ENCODE data around the gene MME.

Gene MME

DNA sequence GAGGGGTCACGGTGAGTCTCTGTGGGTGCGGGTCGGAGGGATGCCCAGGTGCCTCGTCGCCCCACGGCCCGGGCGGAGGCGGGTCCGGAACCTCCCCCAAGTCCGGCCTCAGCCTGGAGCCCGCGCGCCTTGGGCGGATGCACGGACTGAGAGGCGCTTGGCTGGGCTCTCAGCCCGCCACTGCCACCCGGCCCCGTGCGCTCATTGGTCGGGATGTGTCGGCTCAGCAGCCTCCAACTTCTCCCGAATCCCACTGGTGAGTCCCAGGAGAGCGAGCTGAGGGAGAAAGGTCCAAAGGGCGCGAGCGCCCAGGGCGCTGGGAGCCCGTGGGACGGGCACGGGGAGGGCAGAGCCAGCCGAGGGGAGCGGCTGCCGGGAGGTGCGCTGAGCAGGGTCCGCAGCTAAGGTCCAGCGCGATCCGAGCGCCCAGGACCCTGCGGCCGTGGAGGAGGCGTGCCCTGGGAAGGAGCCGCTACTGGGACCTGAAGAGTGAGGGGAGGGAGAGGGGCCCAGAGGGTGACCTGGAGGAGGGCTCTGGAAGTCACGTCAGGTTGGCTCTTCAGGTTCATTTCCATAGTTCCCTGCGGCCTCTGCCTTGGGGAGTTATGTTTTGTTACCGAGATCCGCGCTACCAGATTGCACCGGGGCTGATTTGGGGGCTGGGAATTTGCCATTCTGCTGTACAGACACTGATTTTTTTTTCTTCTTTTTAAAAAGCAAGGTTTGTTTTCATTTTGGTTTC is at the start of gene MME:
TSS of gene MME (plus strand) at position 574 of the 742 bp plus-strand sequence. CDS start 3,849 bp downstream, outside the sequence.
- Mint-ChIP-seq H3K36me3 (no peaks in the 10 kb centered on the region), H3K9me3 (peaks cover 6% of the 10 kb centered on the region), H3K27ac (no peak within 1 kb of the TSS), H3K4me1 (no peaks in the 10 kb centered on the region), H3K4me3 (peak within 1 kb of the TSS; percentile 39)
- DNase-seq (ENCODE audit: low spot score in 2 of 2) (no peak), ATAC-seq (peak; percentile 43)

DNA sequence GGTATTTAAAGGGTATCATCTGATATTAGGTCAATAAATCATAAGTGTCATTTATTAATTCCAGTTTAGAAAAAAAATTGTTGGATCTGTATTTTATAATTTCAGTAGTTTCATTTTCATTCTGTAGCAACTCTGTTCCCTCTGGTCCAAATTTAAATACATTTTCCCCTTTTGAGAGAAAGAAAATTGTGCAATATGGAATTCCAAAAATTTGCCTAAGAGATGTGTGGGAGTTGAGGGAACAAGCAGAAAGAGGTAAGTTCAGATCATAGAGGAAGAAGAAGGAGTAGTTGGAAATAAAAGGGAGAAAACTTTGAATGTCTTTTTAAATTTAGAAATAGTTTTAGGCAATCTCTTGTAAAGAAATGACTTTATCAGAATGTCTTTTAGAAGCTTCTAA is 48.9 kb upstream of the MME start:
- no peak for DNase-seq (ENCODE audit: low spot score in 2 of 2)
- Mint-ChIP-seq H3K9me3 (peaks cover 13% of the 10 kb centered on the region), H3K4me3 (no peak overlapping the region), H3K36me3 (no peaks in the 10 kb centered on the region), H3K4me1 (no peaks in the 10 kb centered on the region), H3K27ac (no peak overlapping the region)
- ATAC-seq = no peak

DNA sequence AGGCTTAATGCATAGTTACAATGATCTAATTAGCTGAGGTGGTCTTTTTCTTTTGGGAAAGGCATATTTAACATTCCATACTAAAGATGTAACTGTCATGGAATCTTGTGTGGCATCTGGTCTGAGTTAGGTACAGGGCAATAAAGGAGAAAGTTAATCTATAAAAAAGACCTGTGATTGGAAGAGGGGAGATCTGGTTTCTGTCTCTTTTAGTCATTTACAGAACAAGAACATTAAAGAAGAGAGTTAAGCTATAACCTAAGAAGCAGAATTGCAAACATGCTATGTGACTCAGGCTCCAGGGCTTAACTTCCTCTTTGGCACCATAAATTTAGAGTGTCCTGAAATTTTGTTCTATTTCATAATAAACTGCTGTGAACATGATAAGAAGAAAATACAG is 47.2 kb upstream of the MME start:
- H3K9me3 Mint-ChIP-seq = peaks cover 15% of the 10 kb centered on the region
- DNase-seq (ENCODE audit: low spot score in 2 of 2) (no peak), ATAC-seq (no peak)
- no peaks in the 10 kb centered on the region for H3K4me1 Mint-ChIP-seq
- H3K36me3 Mint-ChIP-seq = no peaks in the 10 kb centered on the region
- H3K27ac Mint-ChIP-seq = no peak overlapping the region
- H3K4me3 Mint-ChIP-seq = no peak overlapping the region

- Mint-ChIP-seq H3K4me3 (no peak overlapping the region), H3K9me3 (peaks cover 10% of the 10 kb centered on the region), H3K4me1 (no peaks in the 10 kb centered on the region), H3K27ac (no peak overlapping the region), H3K36me3 (no peaks in the 10 kb centered on the region)
- no peak for DNase-seq (ENCODE audit: low spot score in 2 of 2)
- ATAC-seq = no peak
These were observed 45.3 kb upstream of the MME start for GRCh38 chr3:155034786-155035185.

DNA sequence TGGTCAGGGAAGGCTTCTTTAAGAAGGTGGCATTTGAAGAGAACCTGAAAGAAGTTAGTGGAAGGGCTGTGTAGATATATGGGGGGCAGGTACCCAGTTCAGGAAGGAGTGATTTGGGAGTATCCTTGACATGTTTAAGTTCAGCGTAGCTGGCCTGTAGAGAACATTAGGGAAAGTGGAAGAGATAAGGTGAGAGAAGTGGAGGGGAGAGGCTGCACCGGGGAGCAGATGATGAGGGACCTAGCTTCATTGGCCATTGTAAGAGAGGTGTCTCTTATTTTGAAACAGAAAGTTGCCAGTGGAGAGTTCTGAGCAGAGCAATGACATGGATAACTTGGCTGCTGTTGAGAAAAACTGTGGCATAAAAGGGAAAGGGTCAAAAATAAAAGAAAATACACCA is 44.6 kb upstream of the MME start:
- H3K36me3 Mint-ChIP-seq = no peaks in the 10 kb centered on the region
- DNase-seq (ENCODE audit: low spot score in 2 of 2) = no peak
- H3K4me3 Mint-ChIP-seq = no peak overlapping the region
- no peak for ATAC-seq
- peaks cover 10% of the 10 kb centered on the region for H3K9me3 Mint-ChIP-seq
- no peaks in the 10 kb centered on the region for H3K4me1 Mint-ChIP-seq
- H3K27ac Mint-ChIP-seq = no peak overlapping the region

- H3K4me3 Mint-ChIP-seq = no peak overlapping the region
- peaks cover 10% of the 10 kb centered on the region for H3K9me3 Mint-ChIP-seq
- DNase-seq (ENCODE audit: low spot score in 2 of 2) (no peak), ATAC-seq (no peak)
- H3K27ac Mint-ChIP-seq = no peak overlapping the region
- no peaks in the 10 kb centered on the region for H3K36me3 Mint-ChIP-seq
- H3K4me1 Mint-ChIP-seq = no peaks in the 10 kb centered on the region
These were observed 42.5 kb upstream of the MME start for GRCh38 chr3:155037508-155038202.

DNA sequence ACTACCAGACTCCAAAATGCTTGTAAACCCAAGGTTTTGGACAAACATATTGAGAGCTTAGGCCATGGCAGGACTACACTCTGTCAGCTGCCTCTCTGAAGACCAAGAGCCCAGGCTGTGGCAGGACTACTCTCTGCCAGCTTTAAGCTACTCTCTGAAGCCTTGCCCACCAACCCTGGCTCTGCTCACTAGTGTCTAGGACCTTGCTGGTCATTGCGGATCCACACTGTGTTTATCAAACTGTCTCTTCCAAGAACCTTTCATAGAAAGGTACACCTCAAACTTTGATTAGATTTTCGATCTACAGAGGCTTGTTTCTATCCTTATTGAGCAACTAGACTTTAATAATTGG is 41.9 kb upstream of the MME start:
- no peaks in the 10 kb centered on the region for H3K4me1 Mint-ChIP-seq
- H3K36me3 Mint-ChIP-seq = no peaks in the 10 kb centered on the region
- no peak for DNase-seq (ENCODE audit: low spot score in 2 of 2)
- peaks cover 8% of the 10 kb centered on the region for H3K9me3 Mint-ChIP-seq
- no peak for ATAC-seq
- H3K4me3 Mint-ChIP-seq = no peak overlapping the region
- H3K27ac Mint-ChIP-seq = no peak overlapping the region

GRCh38 chr3:155046935-155047334 is 33.2 kb upstream of the MME start:
- DNase-seq (ENCODE audit: low spot score in 2 of 2) = no peak
- H3K36me3 Mint-ChIP-seq = no peaks in the 10 kb centered on the region
- H3K4me1 Mint-ChIP-seq = no peaks in the 10 kb centered on the region
- H3K4me3 Mint-ChIP-seq = no peak overlapping the region
- no peak for ATAC-seq
- H3K27ac Mint-ChIP-seq = no peak overlapping the region
- peaks cover 5% of the 10 kb centered on the region for H3K9me3 Mint-ChIP-seq

DNA sequence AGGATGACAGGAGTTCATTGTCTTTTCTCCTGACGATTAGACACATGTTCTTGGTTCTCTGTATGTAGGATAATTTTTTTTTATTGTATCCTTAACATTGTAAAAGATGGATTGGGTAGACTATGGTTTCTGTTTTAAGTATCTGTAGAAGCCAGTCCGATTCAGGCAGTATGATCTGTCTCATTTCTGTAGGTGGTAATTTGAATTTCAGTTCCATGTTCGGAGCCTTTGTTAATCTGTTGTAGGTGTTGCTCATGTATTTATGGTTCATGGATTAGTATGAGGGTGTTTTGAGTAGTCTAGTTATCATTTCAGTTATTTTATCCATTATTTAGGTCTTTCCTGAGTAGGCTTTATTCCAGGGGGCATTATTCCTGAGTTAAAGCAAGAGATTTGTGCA is 32.4 kb upstream of the MME start:
- ATAC-seq (no peak), DNase-seq (ENCODE audit: low spot score in 2 of 2) (no peak)
- Mint-ChIP-seq H3K9me3 (peaks cover 6% of the 10 kb centered on the region), H3K4me3 (no peak overlapping the region), H3K4me1 (no peaks in the 10 kb centered on the region), H3K36me3 (no peaks in the 10 kb centered on the region), H3K27ac (no peak overlapping the region)

DNA sequence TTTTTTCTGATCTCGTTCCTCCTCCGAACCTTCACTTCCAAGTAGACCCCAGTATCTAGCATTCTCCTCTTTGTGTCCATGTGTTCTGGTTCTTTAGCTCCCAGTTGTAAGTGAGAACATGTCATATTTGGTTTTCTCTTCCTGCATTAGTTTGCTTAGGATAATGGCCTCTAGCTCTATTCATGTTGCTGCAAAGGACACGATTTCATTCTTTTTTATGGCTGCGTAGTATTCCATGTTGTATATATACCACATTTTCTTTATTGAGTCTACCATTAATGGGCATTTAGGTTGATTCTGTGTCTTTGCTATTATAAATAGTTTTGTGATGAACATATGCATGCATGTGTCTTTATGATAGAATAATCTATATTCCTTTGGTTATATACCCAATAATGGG is 30.2 kb upstream of the MME start:
- Mint-ChIP-seq H3K4me1 (no peaks in the 10 kb centered on the region), H3K4me3 (no peak overlapping the region), H3K9me3 (peaks cover 8% of the 10 kb centered on the region), H3K36me3 (no peaks in the 10 kb centered on the region), H3K27ac (no peak overlapping the region)
- ATAC-seq (no peak), DNase-seq (ENCODE audit: low spot score in 2 of 2) (no peak)

DNA sequence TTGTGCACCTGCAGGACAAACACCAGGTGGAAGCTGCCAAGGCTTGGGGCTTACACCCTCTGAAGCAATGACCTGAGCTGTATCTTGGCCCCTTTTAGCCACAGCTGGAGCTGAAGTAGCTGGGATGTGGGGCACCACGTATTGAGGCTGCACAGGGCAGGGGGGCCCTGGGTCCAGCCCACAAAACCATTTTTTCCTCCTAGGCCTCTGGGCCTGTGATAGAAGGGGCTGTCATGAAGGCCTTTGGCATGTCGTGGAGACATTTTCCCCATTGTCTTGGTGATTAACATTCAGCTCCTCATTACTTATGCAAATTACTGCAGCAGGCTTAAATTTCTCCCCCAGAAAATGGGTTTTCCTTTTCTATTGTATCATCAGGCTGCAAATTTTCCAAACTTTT is 27.6 kb upstream of the MME start:
- no peaks in the 10 kb centered on the region for H3K36me3 Mint-ChIP-seq
- ATAC-seq = no peak
- no peaks in the 10 kb centered on the region for H3K4me1 Mint-ChIP-seq
- peaks cover 11% of the 10 kb centered on the region for H3K9me3 Mint-ChIP-seq
- H3K27ac Mint-ChIP-seq = no peak overlapping the region
- no peak for DNase-seq (ENCODE audit: low spot score in 2 of 2)
- no peak overlapping the region for H3K4me3 Mint-ChIP-seq

DNA sequence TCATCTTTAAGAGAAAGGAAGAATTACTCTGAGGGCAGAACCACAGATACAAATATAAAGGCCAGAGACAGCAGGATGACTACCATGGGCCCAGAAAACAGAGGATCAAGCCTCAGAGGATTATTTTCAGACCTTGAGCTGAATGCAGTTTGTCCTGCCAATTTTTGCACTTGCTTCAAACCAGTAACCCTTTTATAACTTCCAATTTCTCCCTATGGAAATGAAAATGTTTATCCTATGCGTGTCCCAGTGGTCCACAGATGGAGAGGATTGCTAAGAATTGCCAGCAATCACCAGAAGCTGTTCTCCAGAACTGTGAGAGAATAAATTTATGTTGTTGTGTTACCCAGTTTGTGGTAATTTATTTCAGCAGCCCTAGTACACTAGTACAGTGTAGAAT is 26.4 kb upstream of the MME start:
- H3K27ac Mint-ChIP-seq = no peak overlapping the region
- H3K36me3 Mint-ChIP-seq = no peaks in the 10 kb centered on the region
- ATAC-seq = no peak

DNA sequence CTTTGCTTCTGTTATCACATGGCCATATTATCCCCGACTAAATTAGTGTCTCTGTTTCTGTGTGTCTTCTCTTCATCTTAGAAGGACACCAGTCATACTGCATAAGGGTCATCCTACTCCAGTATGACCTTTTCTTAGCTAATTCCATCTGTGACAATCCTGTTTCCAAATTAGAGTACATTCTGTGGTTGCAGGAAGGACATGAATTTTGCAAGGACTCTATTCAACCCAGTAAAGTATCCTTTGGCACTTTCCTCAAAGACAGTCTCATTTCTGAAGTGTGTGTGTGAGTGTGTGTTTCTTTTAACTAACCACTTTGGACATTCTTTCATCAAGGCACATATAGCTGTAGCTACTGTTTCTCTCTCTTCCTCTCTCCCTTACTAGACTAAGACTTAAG is 15.2 kb upstream of the MME start:
- Mint-ChIP-seq H3K36me3 (no peaks in the 10 kb centered on the region), H3K27ac (no peak overlapping the region), H3K4me3 (no peak overlapping the region), H3K4me1 (no peaks in the 10 kb centered on the region), H3K9me3 (peaks cover 9% of the 10 kb centered on the region)
- no peak for ATAC-seq
- DNase-seq (ENCODE audit: low spot score in 2 of 2) = no peak

More for the DNA sequence above, 26.4 kb upstream of the MME start:
- Mint-ChIP-seq H3K4me3 (no peak overlapping the region), H3K4me1 (no peaks in the 10 kb centered on the region), H3K9me3 (peaks cover 11% of the 10 kb centered on the region)
- DNase-seq (ENCODE audit: low spot score in 2 of 2) = no peak

DNA sequence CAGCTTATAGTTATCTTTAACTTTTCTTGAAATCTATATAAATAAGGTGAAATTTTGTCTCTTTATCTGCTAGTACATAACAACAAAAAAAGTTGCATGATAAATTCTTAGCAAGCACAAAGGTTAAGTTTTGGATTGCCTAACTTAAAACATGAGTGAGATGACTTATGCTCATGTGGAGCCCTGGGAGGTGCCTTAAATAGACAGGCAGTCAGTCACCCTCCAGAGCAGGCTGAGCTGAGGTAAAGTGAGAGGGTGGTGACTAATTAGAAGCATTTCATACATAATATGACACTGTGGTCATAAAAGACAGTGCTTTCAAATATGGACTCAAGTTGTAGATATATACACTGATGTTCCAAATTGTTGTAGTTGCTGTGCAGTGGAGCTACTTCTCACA is 14.6 kb upstream of the MME start:
- Mint-ChIP-seq H3K9me3 (peaks cover 9% of the 10 kb centered on the region), H3K4me1 (no peaks in the 10 kb centered on the region), H3K4me3 (no peak overlapping the region), H3K27ac (no peak overlapping the region), H3K36me3 (no peaks in the 10 kb centered on the region)
- ATAC-seq (peak; percentile 81), DNase-seq (ENCODE audit: low spot score in 2 of 2) (no peak)

GRCh38 chr3:155069729-155070128 is 10.4 kb upstream of the MME start:
- no peak overlapping the region for H3K27ac Mint-ChIP-seq
- DNase-seq (ENCODE audit: low spot score in 2 of 2) = no peak
- no peak overlapping the region for H3K4me3 Mint-ChIP-seq
- H3K9me3 Mint-ChIP-seq = peaks cover 13% of the 10 kb centered on the region
- H3K4me1 Mint-ChIP-seq = no peaks in the 10 kb centered on the region
- no peak for ATAC-seq
- H3K36me3 Mint-ChIP-seq = no peaks in the 10 kb centered on the region

DNA sequence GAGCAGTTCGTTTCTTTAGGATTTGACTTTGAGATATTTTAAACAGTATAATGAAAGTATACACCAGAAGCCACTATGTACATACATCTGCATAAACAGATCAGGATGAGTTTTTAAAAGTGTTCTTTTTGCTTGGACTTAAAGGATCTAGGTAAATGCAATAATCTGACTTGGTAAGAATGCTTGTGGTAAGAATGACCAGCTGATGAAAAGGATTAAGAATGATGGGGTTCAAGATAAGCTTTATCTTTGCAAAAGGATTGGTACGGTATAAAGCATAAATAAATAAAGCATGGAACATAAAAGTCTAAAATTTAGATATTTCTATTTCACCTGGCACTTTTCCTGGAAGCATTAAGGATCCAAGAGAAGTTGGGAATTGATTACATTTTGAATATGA is 9.8 kb upstream of the MME start:
- no peaks in the 10 kb centered on the region for H3K4me1 Mint-ChIP-seq
- DNase-seq (ENCODE audit: low spot score in 2 of 2) = no peak
- H3K27ac Mint-ChIP-seq = no peak overlapping the region
- H3K36me3 Mint-ChIP-seq = no peaks in the 10 kb centered on the region
- peaks cover 14% of the 10 kb centered on the region for H3K9me3 Mint-ChIP-seq
- no peak for ATAC-seq
- no peak overlapping the region for H3K4me3 Mint-ChIP-seq
